Mucosa of descending colon (tissue), 3 donors: Measurements from ENCODE around the gene NUDT21. TPM values are rescaled to one million over a fixed set of nuclear protein-coding genes. Genes with fewer than 3 reads are reported as not detected.

Source experiments
- ATAC-seq: fragments of 200-7000 bp; cut with Tn5 transposase; one replicate; pipeline ENCODE4 v1.9.1; 2020; ENCODE audit warnings: mild to moderate bottlenecking, moderate library complexity
- DNase-seq, 3 donors: peaks; one replicate each; pipeline ENCODE4 v3.0.0-alpha.2; 2020
- H3K36me3 ChIP-seq: fragments of 200-600 bp; one replicate; pipeline ENCODE4 v1.8.0; 2021; ENCODE audit warnings: low read depth, mild to moderate bottlenecking
- H3K4me1 ChIP-seq: fragments of 200-600 bp; one replicate; pipeline ENCODE4 v1.8.0; 2021; ENCODE audit warnings: low read depth, mild to moderate bottlenecking
- H3K4me3 ChIP-seq: fragments of 200-600 bp; one replicate; pipeline ENCODE4 v1.8.0; 2021; ENCODE audit warnings: mild to moderate bottlenecking
- H3K9me3 ChIP-seq: fragments of 200-600 bp; one replicate; pipeline ENCODE4 v1.8.0; 2021; ENCODE audit warnings: mild to moderate bottlenecking
- CTCF ChIP-seq: fragments of 200-600 bp; IDR thresholded peaks from one replicate; pipeline ENCODE4 v1.8.0; 2022; ENCODE audit warnings: antibody characterized with exemption, mild to moderate bottlenecking
- intact Hi-C, 2 donors: fragments of 100-400 bp; cut with DNase I in 1 of 2; cut with micrococcal nuclease in 1 of 2; formaldehyde crosslinking; loops; one replicate each; pipeline versions ENCODE4 v1.11.0 to v1.11.1; 2022; cut with DNase I, micrococcal nuclease
- total RNA-seq, 3 donors: library from RNA; stranded (reverse); fragmentation: NEBNext Ultra II Directional in 2 of 3; extraction: Animal tissue kit (Norgen Biotek cat#: 25700) in 2 of 3; gene quantifications; one replicate each; pipeline versions ENCODE4 v1.2.1 to v1.2.4, GENCODE V29; 2021 to 2023
- donor health status: DM: no; HTN: no; CAD: no; lungs with moderate emphysema.
- donor health status: DM: no; HTN: no; CAD: no.
- donor health status: DM: no; HTN: yes; CAD: no.

Gene NUDT21
- total RNA-seq, 3 donors from 2014 or later: 64.4 to 94.2 (median 74.9) TPM

GRCh38 chr16:56408379-56409098 lies 42.6 kb downstream of the NUDT21 start:
- Histone ChIP-seq H3K36me3 (no peaks in the 10 kb centered on the region), H3K4me3 (no peak overlapping the region), H3K4me1 (peaks cover 12% of the 10 kb centered on the region), H3K9me3 (no peaks in the 10 kb centered on the region)
- no peak for TF ChIP-seq CTCF
- ATAC-seq (peak; percentile 99), DNase-seq (peak in 1 of 3 donors; percentile 51)
- intact Hi-C loops: no loop called here

- Histone ChIP-seq H3K4me3 (no peak overlapping the region), H3K36me3 (peaks cover 8% of the 10 kb centered on the region), H3K4me1 (peaks cover 12% of the 10 kb centered on the region), H3K9me3 (no peaks in the 10 kb centered on the region)
- DNase-seq: no peak
- ATAC-seq: no peak
- TF ChIP-seq CTCF: no peak
- intact Hi-C loops: no loop called here
Observed at GRCh38 chr16:56405977-56406672, 45.0 kb downstream of the NUDT21 start.

GRCh38 chr16:56401482-56401881 lies 49.6 kb downstream of the NUDT21 start:
- ATAC-seq: peak; percentile 86
- no peak for TF ChIP-seq CTCF
- no peaks in the 10 kb centered on the region for H3K4me1 ChIP-seq
- no peak overlapping the region for H3K4me3 ChIP-seq
- intact Hi-C loops: no loop called here
- no peak for DNase-seq
- H3K9me3 ChIP-seq: no peaks in the 10 kb centered on the region
- peaks cover 8% of the 10 kb centered on the region for H3K36me3 ChIP-seq

GRCh38 chr16:56400458-56400857 lies 50.7 kb downstream of the NUDT21 start:
- H3K36me3 ChIP-seq: peaks cover 8% of the 10 kb centered on the region
- no peak for TF ChIP-seq CTCF
- H3K4me1 ChIP-seq: no peaks in the 10 kb centered on the region
- H3K4me3 ChIP-seq: no peak overlapping the region
- DNase-seq (no peak), ATAC-seq (no peak)
- no peaks in the 10 kb centered on the region for H3K9me3 ChIP-seq
- intact Hi-C loops: no loop called here

GRCh38 chr16:56399486-56399885 lies 51.6 kb downstream of the NUDT21 start:
- TF ChIP-seq CTCF: no peak
- peaks cover 8% of the 10 kb centered on the region for H3K36me3 ChIP-seq
- DNase-seq (no peak), ATAC-seq (no peak)
- no peaks in the 10 kb centered on the region for H3K4me1 ChIP-seq
- no peak overlapping the region for H3K4me3 ChIP-seq
- no peaks in the 10 kb centered on the region for H3K9me3 ChIP-seq
- intact Hi-C loops: no loop called here
